ENCODE results near the gene VSIG8. TPM values are rescaled to one million over a fixed set of nuclear protein-coding genes. Genes with fewer than 3 reads are reported as not detected.

Gene VSIG8
- total RNA-seq, 1 experiment from 2014 or later: not detected

DNA sequence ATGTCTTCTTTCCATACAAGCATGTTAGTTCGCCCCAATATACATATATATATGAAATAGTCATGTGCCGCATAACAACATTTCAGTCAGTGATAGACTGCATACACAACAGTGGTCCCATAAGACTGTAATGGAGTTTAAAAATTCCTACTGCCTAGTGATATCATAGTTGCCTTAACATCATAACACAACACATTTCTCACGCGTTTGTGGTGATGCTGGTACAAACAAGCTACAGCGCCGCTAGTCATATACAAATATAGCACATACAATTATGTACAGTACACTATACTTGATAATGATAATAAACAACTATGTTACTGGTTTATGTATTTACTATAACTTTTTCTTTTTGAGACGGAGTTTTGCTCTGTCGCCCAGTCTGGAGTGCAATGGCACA lies 46.5 kb downstream of the VSIG8 start:
- Histone ChIP-seq H4K20me1 (ENCODE audit: insufficient read depth, low read depth, low read length) (no peaks in the 10 kb centered on the region), H2AFZ (ENCODE audit: low read length) (no peak overlapping the region), H3K79me2 (ENCODE audit: low read length) (no peaks in the 10 kb centered on the region), H3K36me3 (ENCODE audit: insufficient read depth, low read length) (no peaks in the 10 kb centered on the region), H3K27me3 (ENCODE audit: low read length) (no peaks in the 10 kb centered on the region), H3K9me2 (replicated peaks; ENCODE audit: insufficient read depth, low read length) (no peaks in the 10 kb centered on the region), H3K4me1 (ENCODE audit: low read length) (no peaks in the 10 kb centered on the region), H3K9me3 (ENCODE audit: low read length) (no peaks in the 10 kb centered on the region), H3K4me3 (ENCODE audit: low read length) (no peak overlapping the region), H3K9ac (ENCODE audit: low read length) (no peak overlapping the region), H3K4me2 (ENCODE audit: low read depth, low read length, poor library complexity, severe bottlenecking) (no peak overlapping the region), H3K27ac (ENCODE audit: low read length) (no peak overlapping the region)
- DNase-seq: no peak

DNA sequence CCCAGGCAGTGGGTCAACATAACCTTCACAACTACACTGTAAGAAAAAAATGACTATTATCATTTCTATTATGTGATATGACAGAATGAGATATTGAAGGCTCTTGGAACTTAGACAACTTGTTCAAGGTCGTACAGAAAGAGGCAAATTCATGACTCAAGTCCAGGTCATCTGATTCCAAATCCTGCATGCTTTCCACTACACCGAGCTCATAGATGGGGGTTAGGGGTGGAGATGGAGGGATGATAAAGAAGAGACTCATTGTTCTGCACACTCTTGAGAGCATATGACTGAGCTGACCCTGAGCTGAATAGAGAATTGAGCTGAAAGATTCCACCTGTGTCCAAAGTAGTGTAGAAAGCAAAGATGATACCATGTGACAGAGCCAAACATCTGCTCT lies 57.5 kb downstream of the VSIG8 start:
- H3K36me3 ChIP-seq (ENCODE audit: insufficient read depth, low read length): no peaks in the 10 kb centered on the region
- H3K4me2 ChIP-seq (ENCODE audit: low read depth, low read length, poor library complexity, severe bottlenecking): no peak overlapping the region
- H3K27ac ChIP-seq (ENCODE audit: low read length): no peak overlapping the region
- DNase-seq: no peak
- H3K4me1 ChIP-seq (ENCODE audit: low read length): no peaks in the 10 kb centered on the region
- H4K20me1 ChIP-seq (ENCODE audit: insufficient read depth, low read depth, low read length): no peaks in the 10 kb centered on the region
- H2AFZ ChIP-seq (ENCODE audit: low read length): no peak overlapping the region
- no peaks in the 10 kb centered on the region for H3K9me2 ChIP-seq (replicated peaks; ENCODE audit: insufficient read depth, low read length)
- H3K4me3 ChIP-seq (ENCODE audit: low read length): no peak overlapping the region
- no peak overlapping the region for H3K9ac ChIP-seq (ENCODE audit: low read length)
- H3K79me2 ChIP-seq (ENCODE audit: low read length): no peaks in the 10 kb centered on the region
- H3K27me3 ChIP-seq (ENCODE audit: low read length): no peaks in the 10 kb centered on the region
- H3K9me3 ChIP-seq (ENCODE audit: low read length): no peaks in the 10 kb centered on the region

Small RNAs within 50 kb of the gene (small RNA-seq; reads per million reads assigned to genes)
- gene MIR4259 (not detected), gene RF00570 (0.20 reads per million)

Other genes with a start within 250 kb of the VSIG8 start
- not detected in 2 replicates for gene CRP, start 148.1 kb downstream of the VSIG8 start, total RNA-seq (2014; rRNA removed; shearing (Covaris generic); ENCODE audit: low replicate concordance)
- not detected in 2 replicates for gene DUSP23, start 81.7 kb downstream of the VSIG8 start, total RNA-seq (2014; rRNA removed; shearing (Covaris generic); ENCODE audit: low replicate concordance)
- gene FCRL6, start 60.3 kb downstream of the VSIG8 start, total RNA-seq (2014; rRNA removed; shearing (Covaris generic); ENCODE audit: low replicate concordance): not detected in 2 replicates
- gene SLAMF8, start 35.8 kb downstream of the VSIG8 start, total RNA-seq (2014; rRNA removed; shearing (Covaris generic); ENCODE audit: low replicate concordance): not detected in 2 replicates
- gene CFAP45, start 37.5 kb upstream of the VSIG8 start, total RNA-seq (2014; rRNA removed; shearing (Covaris generic); ENCODE audit: low replicate concordance): 1.2 TPM in 1 of 2 replicates, not detected in the other
- 141 and 188 TPM in 2 replicates for gene TAGLN2, start 62.9 kb upstream of the VSIG8 start, total RNA-seq (2014; rRNA removed; shearing (Covaris generic); ENCODE audit: low replicate concordance)
- gene IGSF9, start 83.0 kb upstream of the VSIG8 start, total RNA-seq (2014; rRNA removed; shearing (Covaris generic); ENCODE audit: low replicate concordance): not detected in 2 replicates
- gene SLAMF9, start 91.6 kb upstream of the VSIG8 start, total RNA-seq (2014; rRNA removed; shearing (Covaris generic); ENCODE audit: low replicate concordance): not detected in 2 replicates
- 3.2 and 6.3 TPM in 2 replicates for gene PIGM, start 169.3 kb upstream of the VSIG8 start, total RNA-seq (2014; rRNA removed; shearing (Covaris generic); ENCODE audit: low replicate concordance)
- gene KCNJ10, start 207.5 kb upstream of the VSIG8 start, total RNA-seq (2014; rRNA removed; shearing (Covaris generic); ENCODE audit: low replicate concordance): not detected in 2 replicates
- gene KCNJ9, start 218.9 kb upstream of the VSIG8 start, total RNA-seq (2014; rRNA removed; shearing (Covaris generic); ENCODE audit: low replicate concordance): not detected in 2 replicates
- 15.8 and 33.8 TPM in 2 replicates for gene IGSF8, start 236.0 kb upstream of the VSIG8 start, total RNA-seq (2014; rRNA removed; shearing (Covaris generic); ENCODE audit: low replicate concordance)